ENCODE data around the gene CFAP45. TPM values are rescaled to one million over a fixed set of nuclear protein-coding genes. Genes with fewer than 3 reads are reported as not detected.

Gene CFAP45
- total RNA-seq, 1 experiment from 2014 or later = 3.6 TPM

DNA sequence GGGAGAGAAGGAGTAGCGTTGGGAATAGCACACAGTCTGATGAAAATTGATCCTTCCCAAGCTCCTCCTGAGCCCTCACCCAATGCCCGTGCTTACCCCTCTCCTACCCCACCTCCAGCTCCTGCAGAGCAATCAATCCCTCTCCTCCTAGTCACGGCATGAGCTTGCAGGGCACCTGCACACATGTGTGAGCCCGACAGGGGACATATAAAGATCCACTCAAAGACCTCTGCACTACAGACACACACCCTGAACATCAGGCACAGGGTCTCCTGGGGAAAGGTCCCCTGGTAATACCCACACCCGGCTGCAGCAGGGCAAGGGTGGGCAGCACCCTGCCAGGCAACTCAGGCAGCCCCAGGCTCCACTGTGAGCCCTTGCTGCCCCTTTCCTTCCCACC is 37.9 kb downstream of the CFAP45 start:
- POLR2A ChIA-PET (ENCODE audit: low non-redundant PET) = no interaction called here
- no peaks in the 10 kb centered on the region for H3K36me3 ChIP-seq (ENCODE audit: insufficient read depth, low read length, poor library complexity, severe bottlenecking)
- no peak for DNase-seq (ENCODE audit: low spot score)
- no peaks in the 10 kb centered on the region for H3K9me3 ChIP-seq (ENCODE audit: low read depth, low read length, poor library complexity, severe bottlenecking)
- BruUV-seq (replicated peaks) = no TSS peak
- CTCF ChIA-PET = no interaction called here
- H3K4me3 ChIP-seq (ENCODE audit: low read depth, low read length, poor library complexity, severe bottlenecking) = no peak overlapping the region
- no peaks in the 10 kb centered on the region for H3K4me1 ChIP-seq (ENCODE audit: insufficient read depth, low read length, poor library complexity, severe bottlenecking)
- no peaks in the 10 kb centered on the region for H3K27me3 ChIP-seq (replicated peaks; ENCODE audit: insufficient read depth, low read depth, low read length, poor library complexity)
- intact Hi-C loops (cut with micrococcal nuclease; ENCODE audit: unreplicated experiment) = no loop called here
- TF ChIP-seq, protein P1, sequence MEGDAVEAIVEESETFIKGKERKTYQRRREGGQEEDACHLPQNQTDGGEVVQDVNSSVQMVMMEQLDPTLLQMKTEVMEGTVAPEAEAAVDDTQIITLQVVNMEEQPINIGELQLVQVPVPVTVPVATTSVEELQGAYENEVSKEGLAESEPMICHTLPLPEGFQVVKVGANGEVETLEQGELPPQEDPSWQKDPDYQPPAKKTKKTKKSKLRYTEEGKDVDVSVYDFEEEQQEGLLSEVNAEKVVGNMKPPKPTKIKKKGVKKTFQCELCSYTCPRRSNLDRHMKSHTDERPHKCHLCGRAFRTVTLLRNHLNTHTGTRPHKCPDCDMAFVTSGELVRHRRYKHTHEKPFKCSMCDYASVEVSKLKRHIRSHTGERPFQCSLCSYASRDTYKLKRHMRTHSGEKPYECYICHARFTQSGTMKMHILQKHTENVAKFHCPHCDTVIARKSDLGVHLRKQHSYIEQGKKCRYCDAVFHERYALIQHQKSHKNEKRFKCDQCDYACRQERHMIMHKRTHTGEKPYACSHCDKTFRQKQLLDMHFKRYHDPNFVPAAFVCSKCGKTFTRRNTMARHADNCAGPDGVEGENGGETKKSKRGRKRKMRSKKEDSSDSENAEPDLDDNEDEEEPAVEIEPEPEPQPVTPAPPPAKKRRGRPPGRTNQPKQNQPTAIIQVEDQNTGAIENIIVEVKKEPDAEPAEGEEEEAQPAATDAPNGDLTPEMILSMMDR (conservative IDR thresholded peaks at IDR 0.05; ENCODE audit: low read depth, low read length) = no peak
- TF ChIP-seq EZH2 (IDR thresholded peaks at IDR 0.05; ENCODE audit: borderline replicate concordance, low read depth, low read length, poor library complexity, severe bottlenecking) = no peak
- no peak overlapping the region for H3K27ac ChIP-seq (ENCODE audit: low read depth, low read length, poor library complexity, severe bottlenecking)

- CTCF ChIA-PET = no interaction called here
- TF ChIP-seq, protein P1 (conservative IDR thresholded peaks at IDR 0.05; ENCODE audit: low read depth, low read length) = no peak
- no peak for TF ChIP-seq EZH2 (IDR thresholded peaks at IDR 0.05; ENCODE audit: borderline replicate concordance, low read depth, low read length, poor library complexity, severe bottlenecking)
- H3K9me3 ChIP-seq (ENCODE audit: low read depth, low read length, poor library complexity, severe bottlenecking) = no peaks in the 10 kb centered on the region
- intact Hi-C loops (cut with micrococcal nuclease; ENCODE audit: unreplicated experiment) = no loop called here
- no peaks in the 10 kb centered on the region for H3K36me3 ChIP-seq (ENCODE audit: insufficient read depth, low read length, poor library complexity, severe bottlenecking)
- H3K27me3 ChIP-seq (replicated peaks; ENCODE audit: insufficient read depth, low read depth, low read length, poor library complexity) = no peaks in the 10 kb centered on the region
- DNase-seq (ENCODE audit: low spot score) = no peak
- H3K4me3 ChIP-seq (ENCODE audit: low read depth, low read length, poor library complexity, severe bottlenecking) = no peak overlapping the region
- no peaks in the 10 kb centered on the region for H3K4me1 ChIP-seq (ENCODE audit: insufficient read depth, low read length, poor library complexity, severe bottlenecking)
- no TSS peak for BruUV-seq (replicated peaks)
- no peak overlapping the region for H3K27ac ChIP-seq (ENCODE audit: low read depth, low read length, poor library complexity, severe bottlenecking)
- POLR2A ChIA-PET (ENCODE audit: low non-redundant PET) = no interaction called here
Observed at GRCh38 chr1:159861218-159861617, 38.7 kb downstream of the CFAP45 start.

DNA sequence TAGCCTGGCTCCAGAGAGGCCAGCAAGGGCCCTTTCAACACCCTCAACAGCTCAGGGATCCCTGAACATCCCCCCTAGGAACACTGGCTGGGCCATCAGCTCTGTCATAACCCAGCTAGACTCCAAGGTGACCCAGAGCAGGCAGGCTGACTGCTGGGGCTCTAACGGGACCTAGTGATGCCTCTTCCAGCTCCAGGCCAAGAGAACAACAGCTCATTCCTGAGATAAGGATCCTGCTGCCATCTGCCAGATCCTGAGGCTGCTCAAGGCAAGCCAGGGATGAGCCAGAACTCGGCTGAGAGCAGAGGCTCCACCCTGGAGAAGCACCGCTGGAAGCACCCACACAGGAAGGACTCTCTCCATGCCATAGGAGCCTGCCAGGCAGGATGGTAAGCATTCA is 39.5 kb downstream of the CFAP45 start:
- TF ChIP-seq, protein P1 (conservative IDR thresholded peaks at IDR 0.05; ENCODE audit: low read depth, low read length) = no peak
- no peak for TF ChIP-seq EZH2 (IDR thresholded peaks at IDR 0.05; ENCODE audit: borderline replicate concordance, low read depth, low read length, poor library complexity, severe bottlenecking)
- intact Hi-C loops (cut with micrococcal nuclease; ENCODE audit: unreplicated experiment) = no loop called here
- H3K4me3 ChIP-seq (ENCODE audit: low read depth, low read length, poor library complexity, severe bottlenecking) = no peak overlapping the region
- DNase-seq (ENCODE audit: low spot score) = no peak
- H3K27ac ChIP-seq (ENCODE audit: low read depth, low read length, poor library complexity, severe bottlenecking) = no peak overlapping the region
- no TSS peak for BruUV-seq (replicated peaks)
- H3K4me1 ChIP-seq (ENCODE audit: insufficient read depth, low read length, poor library complexity, severe bottlenecking) = no peaks in the 10 kb centered on the region
- ChIA-PET POLR2A (ENCODE audit: low non-redundant PET) (no interaction called here), CTCF (no interaction called here)
- H3K9me3 ChIP-seq (ENCODE audit: low read depth, low read length, poor library complexity, severe bottlenecking) = no peaks in the 10 kb centered on the region
- no peaks in the 10 kb centered on the region for H3K27me3 ChIP-seq (replicated peaks; ENCODE audit: insufficient read depth, low read depth, low read length, poor library complexity)
- H3K36me3 ChIP-seq (ENCODE audit: insufficient read depth, low read length, poor library complexity, severe bottlenecking) = no peaks in the 10 kb centered on the region
